Tibial nerve (tissue), 4 donors: Measurements from ENCODE around the gene SLC22A3. TPM values are rescaled to one million over a fixed set of nuclear protein-coding genes. Genes with fewer than 3 reads are reported as not detected.
"Not testable (repeated sequence)": the region's sequence is repeated elsewhere in the genome, so short reads cannot be mapped to it uniquely, and the experiment has no call there.

Source experiments
- DNase-seq, 2 donors: peaks; one replicate each; pipeline ENCODE4 v3.0.0-alpha.2; 2019; ENCODE audit warnings: low spot score in 2 of 2
- H3K27ac ChIP-seq, 4 donors: fragments of 200-600 bp; sonication (generic) in 3 of 4; one replicate each; pipeline ENCODE4 v1.5.1; 2017 to 2019; ENCODE audit warnings: mild to moderate bottlenecking in 1 of 4
- H3K27me3 ChIP-seq, 2 donors: fragments of 200-600 bp; sonication (generic) in 1 of 2; one replicate each; pipeline versions ENCODE4 v1.5.1 to v1.6.0; 2017 to 2019
- H3K36me3 ChIP-seq, 3 donors: fragments of 200-600 bp; sonication (generic); one replicate each; pipeline ENCODE4 v1.5.1; 2018 to 2019
- H3K4me1 ChIP-seq, 4 donors: fragments of 200-600 bp; sonication (generic) in 3 of 4; one replicate each; pipeline ENCODE4 v1.5.1; 2017 to 2019
- H3K4me3 ChIP-seq, 4 donors: fragments of 200-600 bp; sonication (generic) in 3 of 4; one replicate each; pipeline ENCODE4 v1.5.1; 2017 to 2019; ENCODE audit warnings: mild to moderate bottlenecking in 1 of 4, moderate library complexity in 1 of 4
- H3K9me3 ChIP-seq, 4 donors: fragments of 200-600 bp; sonication (generic) in 3 of 4; one replicate each; pipeline ENCODE4 v1.5.1; 2017 to 2019
- EP300 ChIP-seq, 2 donors: sonication (generic); formaldehyde crosslinking; IDR thresholded peaks; one replicate each; pipeline ENCODE4 v1.6.1; 2017; ENCODE audit warnings: antibody characterized with exemption in 2 of 2, mild to moderate bottlenecking in 1 of 2
- POLR2A ChIP-seq, 2 donors: fragments of 450-650 bp; IDR thresholded peaks; one replicate each; pipeline ENCODE4 v1.6.1; 2017; ENCODE audit warnings: antibody characterized with exemption in 2 of 2, mild to moderate bottlenecking in 2 of 2, moderate library complexity in 2 of 2
- WGBS, 2 donors: methylation state at CpG; one replicate each; pipeline ENCODE4 v1.1.5; 2018; 5-methylcytosine and 5-hydroxymethylcytosine counted together
- total RNA-seq, 4 donors: library from RNA; depleted of rRNA; stranded (reverse); fragments of >200 nt; gene quantifications; one replicate each; pipeline ENCODE4 v1.1.0, GENCODE V29; 2016
- TF ChIP-seq, protein P1 (sequence below), 5 experiments: fragments of 200-600 bp in 3 of 5; fragments of 450-650 bp in 2 of 5; sonication (generic) in 3 of 5; IDR thresholded peaks; one replicate each; pipeline ENCODE4 v1.5.1; 2016 to 2019; ENCODE audit warnings: antibody characterized with exemption in 5 of 5, mild to moderate bottlenecking in 3 of 5, moderate library complexity in 2 of 5

SLC22A3 gene
- total RNA-seq, 4 donors from 2014 or later: 76.8 to 361 (median 263) TPM

DNA sequence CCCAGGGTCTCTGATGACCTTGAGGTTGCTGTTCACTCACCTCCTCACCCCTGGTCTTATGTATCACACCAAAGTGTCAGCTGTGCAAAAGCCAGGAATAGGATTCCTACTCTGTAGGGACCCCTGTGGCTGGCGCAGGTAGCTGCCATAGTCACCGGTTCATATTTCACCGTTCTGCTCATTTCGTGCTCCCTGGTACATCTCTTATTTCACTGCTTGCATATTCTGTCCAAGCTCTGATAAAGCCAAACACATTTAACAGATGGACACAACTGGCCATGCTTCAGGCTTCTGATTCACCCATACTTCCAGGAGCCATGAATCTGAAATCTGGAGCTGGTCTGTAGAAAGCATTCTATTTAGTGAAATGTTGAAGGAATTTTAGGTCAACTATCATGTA is 20.5 kb downstream of the SLC22A3 start:
- Histone ChIP-seq H3K9me3 (peaks cover 0 to 12% (median 0%) of the 10 kb centered on the region in 4 donors), H3K27me3 (no peaks in the 10 kb centered on the region), H3K36me3 (no peaks in the 10 kb centered on the region), H3K4me1 (no peaks in the 10 kb centered on the region), H3K27ac (no peak overlapping the region), H3K4me3 (no peak overlapping the region)
- WGBS, 2 donors: 78 to 84% methylated on average over 4 of the region's 4 CpGs
- no peak for TF ChIP-seq POLR2A (IDR thresholded peaks at IDR 0.05)
- TF ChIP-seq, protein P1, sequence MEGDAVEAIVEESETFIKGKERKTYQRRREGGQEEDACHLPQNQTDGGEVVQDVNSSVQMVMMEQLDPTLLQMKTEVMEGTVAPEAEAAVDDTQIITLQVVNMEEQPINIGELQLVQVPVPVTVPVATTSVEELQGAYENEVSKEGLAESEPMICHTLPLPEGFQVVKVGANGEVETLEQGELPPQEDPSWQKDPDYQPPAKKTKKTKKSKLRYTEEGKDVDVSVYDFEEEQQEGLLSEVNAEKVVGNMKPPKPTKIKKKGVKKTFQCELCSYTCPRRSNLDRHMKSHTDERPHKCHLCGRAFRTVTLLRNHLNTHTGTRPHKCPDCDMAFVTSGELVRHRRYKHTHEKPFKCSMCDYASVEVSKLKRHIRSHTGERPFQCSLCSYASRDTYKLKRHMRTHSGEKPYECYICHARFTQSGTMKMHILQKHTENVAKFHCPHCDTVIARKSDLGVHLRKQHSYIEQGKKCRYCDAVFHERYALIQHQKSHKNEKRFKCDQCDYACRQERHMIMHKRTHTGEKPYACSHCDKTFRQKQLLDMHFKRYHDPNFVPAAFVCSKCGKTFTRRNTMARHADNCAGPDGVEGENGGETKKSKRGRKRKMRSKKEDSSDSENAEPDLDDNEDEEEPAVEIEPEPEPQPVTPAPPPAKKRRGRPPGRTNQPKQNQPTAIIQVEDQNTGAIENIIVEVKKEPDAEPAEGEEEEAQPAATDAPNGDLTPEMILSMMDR (IDR thresholded peaks at IDR 0.05): no peak
- no peak for TF ChIP-seq EP300 (IDR thresholded peaks at IDR 0.05)
- no peak for DNase-seq

DNA sequence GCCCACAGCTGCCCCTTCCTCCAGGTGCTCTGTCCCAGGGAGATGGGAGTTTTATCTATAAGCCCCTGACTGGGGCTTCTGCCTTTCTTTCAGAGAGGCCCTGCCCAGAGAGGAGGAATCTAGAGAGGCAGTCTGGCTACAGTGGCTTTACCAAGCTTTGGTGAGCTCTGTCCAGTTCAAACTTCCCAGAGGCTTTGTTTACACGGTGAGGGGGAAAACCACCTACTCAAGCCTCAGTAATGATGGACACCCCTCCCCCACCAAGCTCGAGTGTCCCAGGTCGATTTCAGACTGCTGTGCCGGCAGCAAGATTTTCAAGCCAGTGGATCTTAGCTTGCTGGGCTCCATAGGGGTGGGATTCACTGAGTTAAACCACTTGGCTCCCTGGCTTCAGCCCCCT is 25.4 kb downstream of the SLC22A3 start:
- not testable (repeated sequence) for H3K4me1 ChIP-seq, DNase-seq, H3K27me3 ChIP-seq, H3K36me3 ChIP-seq, H3K4me3 ChIP-seq, H3K27ac ChIP-seq
- H3K9me3 ChIP-seq: peaks cover 0 to 12% (median 0%) of the 10 kb centered on the region in 4 donors
- WGBS, 2 donors: 70 to 71% methylated on average over 4 of the region's 4 CpGs

DNA sequence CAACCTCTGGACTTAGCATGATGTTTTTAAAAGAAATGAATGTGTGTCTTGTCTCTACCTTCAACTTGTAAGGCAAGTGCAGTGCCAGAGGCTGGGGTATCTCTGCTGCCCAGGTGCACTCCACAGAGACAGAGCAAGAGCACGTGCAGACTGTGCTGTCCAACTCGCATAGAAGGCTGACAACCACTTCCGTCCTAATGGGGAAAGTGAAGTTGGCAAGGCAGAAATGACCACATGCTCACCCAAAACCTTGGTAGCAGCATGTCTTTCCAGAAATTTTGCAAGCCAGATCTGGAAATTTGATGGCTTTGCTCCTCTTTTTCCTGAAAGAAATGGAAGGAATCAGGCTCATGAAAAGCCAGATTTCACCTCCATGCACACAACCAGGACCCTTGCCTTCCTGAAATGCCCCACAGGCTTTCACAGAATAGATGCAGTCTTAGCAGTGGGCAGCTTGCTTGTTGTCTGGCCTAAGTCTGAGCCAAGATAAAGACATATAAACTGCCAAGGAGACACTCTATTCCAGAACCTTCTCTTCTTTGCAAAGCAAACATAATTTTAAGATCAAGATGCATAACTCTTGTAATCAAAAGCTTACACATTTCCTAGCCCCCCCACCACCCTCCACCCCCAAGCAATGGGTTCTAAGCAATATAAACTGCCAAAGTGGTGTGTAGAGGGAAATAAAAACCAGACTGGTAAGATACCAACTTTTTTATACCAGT is 26.8 kb downstream of the SLC22A3 start:
- TF ChIP-seq POLR2A (IDR thresholded peaks at IDR 0.05) (no peak), EP300 (IDR thresholded peaks at IDR 0.05) (no peak)
- TF ChIP-seq, protein P1 (IDR thresholded peaks at IDR 0.05): no peak
- WGBS, 2 donors: 51 to 61% methylated on average over 3 of the region's 3 CpGs
- no peak overlapping the region for H3K27ac ChIP-seq
- no peaks in the 10 kb centered on the region for H3K4me1 ChIP-seq
- H3K27me3 ChIP-seq: no peaks in the 10 kb centered on the region
- peaks cover 0 to 8% (median 0%) of the 10 kb centered on the region in 4 donors for H3K9me3 ChIP-seq
- no peak overlapping the region for H3K4me3 ChIP-seq
- DNase-seq: no peak
- no peaks in the 10 kb centered on the region for H3K36me3 ChIP-seq

DNA sequence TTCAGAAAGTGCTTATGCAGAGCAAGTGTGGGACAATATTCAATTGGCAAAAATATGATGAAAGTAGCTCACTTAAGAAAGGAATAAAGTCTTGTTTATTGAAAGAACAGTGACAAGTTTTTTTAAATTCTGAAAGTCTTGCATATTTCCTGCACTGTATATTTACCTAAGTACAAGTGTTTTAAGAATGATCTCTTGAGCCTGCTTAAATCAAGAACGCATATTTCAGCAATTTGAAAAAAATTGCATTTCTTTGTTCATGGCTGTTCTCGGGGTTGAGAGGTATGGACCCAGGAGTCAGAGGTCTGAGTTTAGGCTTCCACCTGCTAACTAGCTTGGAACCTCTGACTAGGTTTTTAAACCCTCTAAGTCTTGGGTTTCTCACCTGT is 27.4 kb downstream of the SLC22A3 start:
- no peak overlapping the region for H3K27ac ChIP-seq
- DNase-seq: no peak
- no peaks in the 10 kb centered on the region for H3K27me3 ChIP-seq
- H3K4me3 ChIP-seq: no peak overlapping the region
- no peaks in the 10 kb centered on the region for H3K4me1 ChIP-seq
- no peaks in the 10 kb centered on the region for H3K36me3 ChIP-seq
- peaks cover 0 to 5% (median 0%) of the 10 kb centered on the region in 4 donors for H3K9me3 ChIP-seq
- TF ChIP-seq EP300 (IDR thresholded peaks at IDR 0.05): no peak
- TF ChIP-seq, protein P1 (IDR thresholded peaks at IDR 0.05): no peak
- no peak for TF ChIP-seq POLR2A (IDR thresholded peaks at IDR 0.05)
- WGBS, 2 donors: 80 to 88% methylated on average over 2 of the region's 2 CpGs

- H3K4me1 ChIP-seq: no peaks in the 10 kb centered on the region
- 92 to 94% methylated on average over 2 of the region's 2 CpGs for WGBS, 2 donors
- H3K4me3 ChIP-seq: no peak overlapping the region
- no peaks in the 10 kb centered on the region for H3K36me3 ChIP-seq
- H3K9me3 ChIP-seq: peaks cover 0 to 5% (median 0%) of the 10 kb centered on the region in 4 donors
- no peak overlapping the region for H3K27ac ChIP-seq
- TF ChIP-seq POLR2A (IDR thresholded peaks at IDR 0.05) (no peak), EP300 (IDR thresholded peaks at IDR 0.05) (no peak)
- TF ChIP-seq, protein P1 (IDR thresholded peaks at IDR 0.05): no peak
- DNase-seq: no peak
- no peaks in the 10 kb centered on the region for H3K27me3 ChIP-seq
Observed at GRCh38 chr6:160376445-160376844, 28.3 kb downstream of the SLC22A3 start.
